Measurements from ENCODE around the gene GRM7. TPM values are rescaled to one million over a fixed set of nuclear protein-coding genes. Genes with fewer than 3 reads are reported as not detected.

GRM7 gene
- total and polyA plus RNA-seq, 5 donors from 2014 or later, result not detected

GRCh38 chr3:7565574-7565973, 704.7 kb downstream of the GRM7 start:
- no peaks in the 10 kb centered on the region for H3K4me1 Mint-ChIP-seq
- DNase-seq, result no peak
- H3K27ac Mint-ChIP-seq, result no peak overlapping the region
- no peaks in the 10 kb centered on the region for H3K36me3 Mint-ChIP-seq
- Histone ChIP-seq H3K4me3 (ENCODE audit: low read depth, low read length) (no peak overlapping the region), H3K27me3 (ENCODE audit: control insufficient read depth, insufficient read depth, low read length) (no peaks in the 10 kb centered on the region), H3K9me3 (ENCODE audit: control insufficient read depth in 2 of 2, low read length in 2 of 2) (no peaks in the 10 kb centered on the region), H3K4me1 (ENCODE audit: control insufficient read depth, insufficient read depth, low read length, poor library complexity, severe bottlenecking) (no peaks in the 10 kb centered on the region), H3K36me3 (ENCODE audit: control insufficient read depth, insufficient read depth, low read length) (no peaks in the 10 kb centered on the region), H3K27ac (ENCODE audit: insufficient read depth, low read length, poor library complexity, severe bottlenecking) (no peak overlapping the region)
- no peaks in the 10 kb centered on the region for H3K27me3 Mint-ChIP-seq
- no peak for ATAC-seq (ENCODE audit: low read depth in 2 of 2)
- no peak overlapping the region for H3K4me3 Mint-ChIP-seq
- H3K9me3 Mint-ChIP-seq, result peaks cover 2 to 12% (median 5%) of the 10 kb centered on the region in 7 donors

- no peak for DNase-seq
- H3K27me3 Mint-ChIP-seq, result no peaks in the 10 kb centered on the region
- H3K9me3 Mint-ChIP-seq, result peaks cover 3 to 16% (median 9%) of the 10 kb centered on the region in 7 donors
- Histone ChIP-seq H3K9me3 (ENCODE audit: control insufficient read depth in 2 of 2, low read length in 2 of 2) (no peaks in the 10 kb centered on the region), H3K4me3 (ENCODE audit: low read depth, low read length) (no peak overlapping the region), H3K4me1 (ENCODE audit: control insufficient read depth, insufficient read depth, low read length, poor library complexity, severe bottlenecking) (no peaks in the 10 kb centered on the region), H3K27me3 (ENCODE audit: control insufficient read depth, insufficient read depth, low read length) (no peaks in the 10 kb centered on the region), H3K27ac (ENCODE audit: insufficient read depth, low read length, poor library complexity, severe bottlenecking) (no peak overlapping the region), H3K36me3 (ENCODE audit: control insufficient read depth, insufficient read depth, low read length) (no peaks in the 10 kb centered on the region)
- no peak overlapping the region for H3K27ac Mint-ChIP-seq
- no peak for ATAC-seq (ENCODE audit: low read depth in 2 of 2)
- H3K4me1 Mint-ChIP-seq, result no peaks in the 10 kb centered on the region
- no peak overlapping the region for H3K4me3 Mint-ChIP-seq
- H3K36me3 Mint-ChIP-seq, result peaks cover 4% of the 10 kb centered on the region
These were observed 706.2 kb downstream of the GRM7 start for GRCh38 chr3:7567160-7567559.

GRCh38 chr3:7568526-7569184, 707.7 kb downstream of the GRM7 start:
- H3K9me3 Mint-ChIP-seq, result peaks cover 3 to 16% (median 9%) of the 10 kb centered on the region in 7 donors
- Histone ChIP-seq H3K9me3 (ENCODE audit: control insufficient read depth in 2 of 2, low read length in 2 of 2) (no peaks in the 10 kb centered on the region), H3K4me3 (ENCODE audit: low read depth, low read length) (no peak overlapping the region), H3K27ac (ENCODE audit: insufficient read depth, low read length, poor library complexity, severe bottlenecking) (no peak overlapping the region), H3K36me3 (ENCODE audit: control insufficient read depth, insufficient read depth, low read length) (no peaks in the 10 kb centered on the region), H3K4me1 (ENCODE audit: control insufficient read depth, insufficient read depth, low read length, poor library complexity, severe bottlenecking) (no peaks in the 10 kb centered on the region), H3K27me3 (ENCODE audit: control insufficient read depth, insufficient read depth, low read length) (no peaks in the 10 kb centered on the region)
- DNase-seq, result no peak
- H3K4me3 Mint-ChIP-seq, result no peak overlapping the region
- H3K27ac Mint-ChIP-seq, result no peak overlapping the region
- ATAC-seq (ENCODE audit: low read depth in 2 of 2), result no peak
- H3K27me3 Mint-ChIP-seq, result no peaks in the 10 kb centered on the region
- H3K36me3 Mint-ChIP-seq, result peaks cover 4% of the 10 kb centered on the region
- H3K4me1 Mint-ChIP-seq, result no peaks in the 10 kb centered on the region

- H3K4me1 ChIP-seq (ENCODE audit: control insufficient read depth, insufficient read depth, low read length, poor library complexity, severe bottlenecking), result no peaks in the 10 kb centered on the region
- H3K9me3 ChIP-seq (ENCODE audit: control insufficient read depth in 2 of 2, low read length in 2 of 2), result no peaks in the 10 kb centered on the region
- Mint-ChIP-seq H3K27ac (no peak overlapping the region), H3K4me3 (no peak overlapping the region), H3K9me3 (peaks cover 1 to 16% (median 6%) of the 10 kb centered on the region in 7 donors), H3K27me3 (no peaks in the 10 kb centered on the region), H3K36me3 (peaks cover 4% of the 10 kb centered on the region), H3K4me1 (no peaks in the 10 kb centered on the region)
- H3K36me3 ChIP-seq (ENCODE audit: control insufficient read depth, insufficient read depth, low read length), result no peaks in the 10 kb centered on the region
- H3K4me3 ChIP-seq (ENCODE audit: low read depth, low read length), result no peak overlapping the region
- no peak overlapping the region for H3K27ac ChIP-seq (ENCODE audit: insufficient read depth, low read length, poor library complexity, severe bottlenecking)
- H3K27me3 ChIP-seq (ENCODE audit: control insufficient read depth, insufficient read depth, low read length), result no peaks in the 10 kb centered on the region
- no peak for DNase-seq
- ATAC-seq (ENCODE audit: low read depth in 2 of 2), result no peak
These were observed 712.4 kb downstream of the GRM7 start for GRCh38 chr3:7573330-7573729.

GRCh38 chr3:7574435-7574834, 713.5 kb downstream of the GRM7 start:
- Mint-ChIP-seq H3K27ac (no peak overlapping the region), H3K4me3 (no peak overlapping the region), H3K4me1 (no peaks in the 10 kb centered on the region), H3K9me3 (peaks cover 1 to 14% (median 6%) of the 10 kb centered on the region in 7 donors), H3K27me3 (no peaks in the 10 kb centered on the region), H3K36me3 (peaks cover 4% of the 10 kb centered on the region)
- H3K4me3 ChIP-seq (ENCODE audit: low read depth, low read length), result no peak overlapping the region
- DNase-seq, result no peak
- H3K9me3 ChIP-seq (ENCODE audit: control insufficient read depth in 2 of 2, low read length in 2 of 2), result peaks cover 0 to 2% of the 10 kb centered on the region in 2 experiments
- no peaks in the 10 kb centered on the region for H3K36me3 ChIP-seq (ENCODE audit: control insufficient read depth, insufficient read depth, low read length)
- no peaks in the 10 kb centered on the region for H3K27me3 ChIP-seq (ENCODE audit: control insufficient read depth, insufficient read depth, low read length)
- no peaks in the 10 kb centered on the region for H3K4me1 ChIP-seq (ENCODE audit: control insufficient read depth, insufficient read depth, low read length, poor library complexity, severe bottlenecking)
- no peak overlapping the region for H3K27ac ChIP-seq (ENCODE audit: insufficient read depth, low read length, poor library complexity, severe bottlenecking)
- ATAC-seq (ENCODE audit: low read depth in 2 of 2), result no peak

- Mint-ChIP-seq H3K9me3 (peaks cover 1 to 8% (median 6%) of the 10 kb centered on the region in 7 donors), H3K27me3 (no peaks in the 10 kb centered on the region), H3K36me3 (peaks cover 4% of the 10 kb centered on the region), H3K4me3 (no peak overlapping the region), H3K27ac (no peak overlapping the region), H3K4me1 (no peaks in the 10 kb centered on the region)
- Histone ChIP-seq H3K27ac (ENCODE audit: insufficient read depth, low read length, poor library complexity, severe bottlenecking) (no peak overlapping the region), H3K4me3 (ENCODE audit: low read depth, low read length) (no peak overlapping the region), H3K9me3 (ENCODE audit: control insufficient read depth in 2 of 2, low read length in 2 of 2) (peaks cover 0 to 2% of the 10 kb centered on the region in 2 experiments), H3K36me3 (ENCODE audit: control insufficient read depth, insufficient read depth, low read length) (no peaks in the 10 kb centered on the region), H3K4me1 (ENCODE audit: control insufficient read depth, insufficient read depth, low read length, poor library complexity, severe bottlenecking) (no peaks in the 10 kb centered on the region), H3K27me3 (ENCODE audit: control insufficient read depth, insufficient read depth, low read length) (no peaks in the 10 kb centered on the region)
- DNase-seq (no peak), ATAC-seq (ENCODE audit: low read depth in 2 of 2) (no peak)
These were observed 715.2 kb downstream of the GRM7 start for GRCh38 chr3:7576071-7576470.

- no peak overlapping the region for H3K27ac ChIP-seq (ENCODE audit: insufficient read depth, low read length, poor library complexity, severe bottlenecking)
- H3K27me3 ChIP-seq (ENCODE audit: control insufficient read depth, insufficient read depth, low read length), result no peaks in the 10 kb centered on the region
- H3K36me3 Mint-ChIP-seq, result no peaks in the 10 kb centered on the region
- no peaks in the 10 kb centered on the region for H3K36me3 ChIP-seq (ENCODE audit: control insufficient read depth, insufficient read depth, low read length)
- no peak overlapping the region for H3K27ac Mint-ChIP-seq
- H3K27me3 Mint-ChIP-seq, result no peaks in the 10 kb centered on the region
- H3K4me3 Mint-ChIP-seq, result no peak overlapping the region
- H3K4me1 Mint-ChIP-seq, result no peaks in the 10 kb centered on the region
- peaks cover 0 to 2% of the 10 kb centered on the region in 2 experiments for H3K9me3 ChIP-seq (ENCODE audit: control insufficient read depth in 2 of 2, low read length in 2 of 2)
- no peak overlapping the region for H3K4me3 ChIP-seq (ENCODE audit: low read depth, low read length)
- DNase-seq, result no peak
- no peak for ATAC-seq (ENCODE audit: low read depth in 2 of 2)
- peaks cover 1 to 4% (median 4%) of the 10 kb centered on the region in 7 donors for H3K9me3 Mint-ChIP-seq
- no peaks in the 10 kb centered on the region for H3K4me1 ChIP-seq (ENCODE audit: control insufficient read depth, insufficient read depth, low read length, poor library complexity, severe bottlenecking)
These were observed 715.6 kb downstream of the GRM7 start for GRCh38 chr3:7576506-7576905.

GRCh38 chr3:7577513-7577912, 716.6 kb downstream of the GRM7 start:
- no peak overlapping the region for H3K4me3 Mint-ChIP-seq

More at GRCh38 chr3:7577513-7577912, 716.6 kb downstream of the GRM7 start:
- Mint-ChIP-seq H3K4me1 (no peaks in the 10 kb centered on the region), H3K36me3 (no peaks in the 10 kb centered on the region), H3K9me3 (peaks cover 0 to 9% (median 1%) of the 10 kb centered on the region in 7 donors), H3K27ac (no peak overlapping the region), H3K27me3 (no peaks in the 10 kb centered on the region)
- ATAC-seq (ENCODE audit: low read depth in 2 of 2) (no peak), DNase-seq (no peak)
- Histone ChIP-seq H3K4me3 (ENCODE audit: low read depth, low read length) (no peak overlapping the region), H3K27me3 (ENCODE audit: control insufficient read depth, insufficient read depth, low read length) (no peaks in the 10 kb centered on the region), H3K9me3 (ENCODE audit: control insufficient read depth in 2 of 2, low read length in 2 of 2) (peaks cover 0 to 2% of the 10 kb centered on the region in 2 experiments), H3K4me1 (ENCODE audit: control insufficient read depth, insufficient read depth, low read length, poor library complexity, severe bottlenecking) (no peaks in the 10 kb centered on the region), H3K36me3 (ENCODE audit: control insufficient read depth, insufficient read depth, low read length) (no peaks in the 10 kb centered on the region), H3K27ac (ENCODE audit: insufficient read depth, low read length, poor library complexity, severe bottlenecking) (no peak overlapping the region)

Measured in CD4-positive, CD25-positive, alpha-beta regulatory T cell (primary cell).